Heart left ventricle (tissue), 16 donors: ENCODE data around the gene GPRC5D. TPM values are rescaled to one million over a fixed set of nuclear protein-coding genes. Genes with fewer than 3 reads are reported as not detected.

Experiments
- ATAC-seq, 4 donors: fragments of 200-7000 bp; cut with Tn5 transposase; one replicate each; pipeline ENCODE4 v1.9.1; 2020 to 2022; ENCODE audit warnings: moderate library complexity in 4 of 4, mild to moderate bottlenecking in 3 of 4, moderate number of reproducible peaks in 1 of 4
- DNase-seq, 5 donors: peaks; one replicate each; pipeline ENCODE4 v3.0.0-alpha.2; 2020
- H3K27ac ChIP-seq, 12 donors: fragments of 200-600 bp; sonication (generic) in 4 of 12; one replicate each; pipeline versions ENCODE4 v1.5.0 to v1.8.0; 2016 to 2022; ENCODE audit warnings: mild to moderate bottlenecking in 2 of 12
- H3K27me3 ChIP-seq, 9 donors: fragments of 200-600 bp; sonication (generic) in 2 of 9; one replicate each; pipeline versions ENCODE4 v1.5.1 to v1.8.0; 2016 to 2022; ENCODE audit warnings: mild to moderate bottlenecking in 3 of 9
- H3K36me3 ChIP-seq, 9 donors: fragments of 200-600 bp; sonication (generic) in 2 of 9; one replicate each; pipeline versions ENCODE4 v1.5.0 to v1.8.0; 2018 to 2022; ENCODE audit warnings: mild to moderate bottlenecking in 2 of 9
- H3K4me1 ChIP-seq, 12 donors: fragments of 200-600 bp; sonication (generic) in 4 of 12; one replicate each; pipeline versions ENCODE4 v1.5.0 to v1.8.0; 2016 to 2022; ENCODE audit warnings: mild to moderate bottlenecking in 3 of 12
- H3K4me3 ChIP-seq, 12 donors: fragments of 200-600 bp; sonication (generic) in 4 of 12; one replicate each; pipeline versions ENCODE4 v1.5.0 to v1.8.0; 2017 to 2022; ENCODE audit warnings: mild to moderate bottlenecking in 9 of 12, moderate library complexity in 4 of 12
- H3K9me3 ChIP-seq, 12 donors: fragments of 200-600 bp; sonication (generic) in 4 of 12; one replicate each; pipeline versions ENCODE4 v1.5.0 to v1.8.0; 2016 to 2022; ENCODE audit warnings: mild to moderate bottlenecking in 1 of 12
- CTCF ChIP-seq, 12 donors: fragments of 200-600 bp; sonication (generic) in 4 of 12; IDR thresholded peaks; one replicate each; pipeline versions ENCODE4 v1.5.0 to v1.8.0; 2018 to 2022; ENCODE audit warnings: antibody characterized with exemption in 12 of 12, mild to moderate bottlenecking in 5 of 12
- POLR2A ChIP-seq, 2 donors: fragments of 450-650 bp; IDR thresholded peaks; one replicate each; pipeline ENCODE4 v1.6.1; 2017; ENCODE audit warnings: antibody characterized with exemption in 2 of 2, mild to moderate bottlenecking in 2 of 2, moderate library complexity in 2 of 2
- WGBS, 4 donors: extraction: QIAGEN DNeasy Blood & Tissue Kit in 2 of 4; methylation state at CpG; one replicate each; pipeline versions ENCODE4 v1.1.5 to v1.1.7; 2013 to 2018; 5-methylcytosine and 5-hydroxymethylcytosine counted together
- intact Hi-C, 10 donors: fragments of 100-400 bp; cut with DNase I; formaldehyde crosslinking; loops; one replicate each; pipeline versions ENCODE4 v1.11.1 to v1.14.2; 2022
- polyA plus RNA-seq, 2 donors: library from polyadenylated mRNA; stranded (reverse); fragments of 200-250 nt; gene quantifications; one replicate each; pipeline ENCODE4 v1.2.3, GENCODE V29; 2013
- total RNA-seq, 9 donors: library from RNA; depleted of rRNA in 2 of 9; stranded (reverse); fragments of >200 nt in 2 of 9; fragmentation: NEBNext Ultra II Directional in 3 of 9; extraction: Animal tissue kit (Norgen Biotek cat#: 25700) in 3 of 9; gene quantifications; one replicate each; pipeline versions ENCODE4 v1.1.0 to v1.2.4, GENCODE V29; 2016 to 2023
- donor health status: ischemic (EF 13 %, LVEDD 7.1; RV severe dilation, severe dysfunction).
- donor health status: healthy with polysubstance abuse.
- donor health status: DM: no; HTN: yes; CAD: no.
- donor health status: DM: no; HTN: no; CAD: no.
- donor health status: ischemic (EF 25% LVEDD 6.9; RV normal size, moderate dysfunction).
- donor health status: ischemic (EF 25% LVEDD 5.7; RV mildly dilated, moderate dysfunction).
- donor health status: healthy.
- donor health status: DM: yes; HTN: yes; CAD: no.
- donor health status: ischemic (EF 35%, LVEDD 5.7; RV mildly dilated, moderate dysfunction).
- donor health status: nonischemic (EF 11% LVEDD 7.7; RV severe dilation, severe dysfunction).
- donor health status: DM: yes; HTN: yes; CAD: no.
- donor health status: PGD.
- donor health status: ischemic (EF 29% LVEDD 5.4; RV normal size, mild dysfunction).
- donor health status: nonischemic (EF 23%, LVEDD 6.1; RV moderate dilation, normal function).

Gene GPRC5D
- total and polyA plus RNA-seq, 11 donors: 0.11 TPM; not detected in 10

GRCh38 chr12:12986775-12987331 lies 34.9 kb upstream of the GPRC5D start:
- no peak for TF ChIP-seq CTCF (IDR thresholded peaks at IDR 0.05)
- no peak for TF ChIP-seq POLR2A (IDR thresholded peaks at IDR 0.05)
- Histone ChIP-seq H3K36me3 (peaks cover 0 to 72% (median 53%) of the 10 kb centered on the region in 9 donors), H3K9me3 (no peaks in the 10 kb centered on the region), H3K27me3 (no peaks in the 10 kb centered on the region), H3K27ac (no peak overlapping the region), H3K4me3 (no peak overlapping the region), H3K4me1 (peaks cover 0 to 3% (median 0%) of the 10 kb centered on the region in 12 donors)
- WGBS, 4 donors: 84 to 88% (median 85%) methylated on average over 10 of the region's 10 CpGs
- no peak for DNase-seq
- intact Hi-C loops: loop anchor here in 5 of 10 donors (5.0 to 10.0 kb wide), 3 partner anchors 70 to 248 kb away; no protein-coding TSS in a partner anchor
- no peak for ATAC-seq

- H3K27ac ChIP-seq: no peak overlapping the region
- ATAC-seq: peak in 3 of 4 donors; percentile 52 to 57 (median 54)
- peaks cover 0 to 81% (median 62%) of the 10 kb centered on the region in 9 donors for H3K36me3 ChIP-seq
- WGBS, 4 donors: 80 to 91% (median 86%) methylated on average over 4 of the region's 4 CpGs
- DNase-seq: no peak
- H3K4me3 ChIP-seq: no peak overlapping the region
- H3K9me3 ChIP-seq: no peaks in the 10 kb centered on the region
- no peaks in the 10 kb centered on the region for H3K27me3 ChIP-seq
- TF ChIP-seq POLR2A (IDR thresholded peaks at IDR 0.05): no peak
- TF ChIP-seq CTCF (IDR thresholded peaks at IDR 0.05): peak in 11 of 12 donors; percentile 6 to 47 (median 28)
- intact Hi-C loops: loop anchor here in 5 of 10 donors (5.0 to 10.0 kb wide), 3 partner anchors 69 to 249 kb away; no protein-coding TSS in a partner anchor
- peaks cover 0 to 3% (median 0%) of the 10 kb centered on the region in 12 donors for H3K4me1 ChIP-seq
These were observed 33.9 kb upstream of the GPRC5D start for GRCh38 chr12:12985817-12986408.

DNA sequence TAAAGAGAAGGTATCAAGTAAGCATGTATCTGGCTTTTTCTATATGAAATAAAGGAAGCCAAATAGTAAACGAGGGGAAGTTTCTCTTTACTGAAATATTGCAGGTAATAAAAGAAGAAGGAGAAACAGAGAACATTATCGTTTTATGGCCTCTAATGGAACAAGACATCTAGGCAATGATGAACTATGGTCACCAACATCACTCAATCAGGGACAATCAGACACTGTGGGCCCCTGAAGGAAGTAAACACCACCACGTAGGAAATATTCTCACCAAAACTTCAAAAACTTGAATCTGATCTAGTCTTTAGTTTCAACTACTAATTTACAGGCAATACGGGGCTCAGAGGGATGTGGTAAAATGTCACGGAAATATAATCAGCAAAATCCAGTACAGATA lies 32.2 kb upstream of the GPRC5D start:
- no peaks in the 10 kb centered on the region for H3K27me3 ChIP-seq
- H3K4me1 ChIP-seq: peaks cover 0 to 15% (median 4%) of the 10 kb centered on the region in 12 donors
- H3K36me3 ChIP-seq: peaks cover 0 to 95% (median 72%) of the 10 kb centered on the region in 9 donors
- no peak overlapping the region for H3K4me3 ChIP-seq
- H3K9me3 ChIP-seq: no peaks in the 10 kb centered on the region
- WGBS, 4 donors: 87 to 96% (median 92%) methylated on average over 5 of the region's 5 CpGs
- no peak for ATAC-seq
- no peak overlapping the region for H3K27ac ChIP-seq
- intact Hi-C loops: loop anchor here in 9 of 10 donors (5.0 to 10.0 kb wide), 6 partner anchors 62 to 251 kb away; no protein-coding TSS in a partner anchor
- TF ChIP-seq CTCF (IDR thresholded peaks at IDR 0.05) (no peak), POLR2A (IDR thresholded peaks at IDR 0.05) (no peak)
- no peak for DNase-seq

DNA sequence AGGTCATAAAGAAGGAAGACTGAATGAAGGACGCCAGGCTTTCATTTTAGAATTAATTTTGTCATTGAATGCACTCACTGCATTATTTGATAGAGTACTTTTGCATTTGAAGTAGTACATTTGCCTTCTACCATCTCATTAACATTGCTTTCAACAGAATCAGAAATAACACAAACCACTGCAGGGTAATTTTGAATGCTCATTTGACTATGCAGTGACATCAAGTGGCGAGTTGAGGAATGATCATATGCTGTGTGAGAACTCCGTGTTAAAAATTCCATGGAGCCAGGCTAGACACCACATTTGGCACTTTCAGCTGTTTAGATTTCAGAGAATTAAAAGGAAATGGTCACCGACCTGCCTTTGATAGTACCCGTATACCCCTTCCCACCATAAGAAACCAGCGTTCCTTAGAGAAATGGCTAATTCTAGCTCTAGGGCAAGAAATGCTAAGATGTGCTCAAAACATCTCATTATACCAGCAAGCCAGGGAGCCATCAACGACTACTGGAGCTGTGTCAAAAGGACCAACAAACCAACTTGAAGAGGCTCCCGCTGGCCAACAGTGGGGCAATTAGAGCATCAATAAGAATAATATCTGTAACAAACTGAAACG lies 31.6 kb upstream of the GPRC5D start:
- peaks cover 0 to 92% (median 72%) of the 10 kb centered on the region in 9 donors for H3K36me3 ChIP-seq
- intact Hi-C loops: loop anchor here in 9 of 10 donors (2.0 to 10.0 kb wide), 7 partner anchors 61 to 251 kb away; no protein-coding TSS in a partner anchor
- H3K27ac ChIP-seq: no peak overlapping the region
- ATAC-seq (peak in 3 of 4 donors; percentile 73 to 75 (median 74)), DNase-seq (peak in 1 of 5 donors; percentile 27)
- no peak overlapping the region for H3K4me3 ChIP-seq
- 48 to 53% (median 50%) methylated on average over 9 of the region's 9 CpGs for WGBS, 4 donors
- H3K27me3 ChIP-seq: no peaks in the 10 kb centered on the region
- H3K9me3 ChIP-seq: no peaks in the 10 kb centered on the region
- TF ChIP-seq POLR2A (IDR thresholded peaks at IDR 0.05) (no peak), CTCF (IDR thresholded peaks at IDR 0.05) (peak; percentile 38 to 76 (median 54))
- H3K4me1 ChIP-seq: peaks cover 0 to 15% (median 5%) of the 10 kb centered on the region in 12 donors
